ENCODE measurements around the gene ITGAX.

The ITGAX gene

GRCh38 chr16:31365131-31365865 is 10.3 kb downstream of the ITGAX start:
- no peaks in the 10 kb centered on the region for H3K36me3 ChIP-seq (ENCODE audit: insufficient read depth, low read length)
- no peak for DNase-seq (ENCODE audit: low read depth, low spot score)
- TF ChIP-seq EZH2 (IDR thresholded peaks at IDR 0.05) (no peak), POLR2AphosphoS5 (IDR thresholded peaks at IDR 0.05; ENCODE audit: borderline replicate concordance, low read depth, low read length) (no peak), FOXP2 (optimal IDR thresholded peaks at IDR 0.05; ENCODE audit: control extremely low read depth, extremely low read length, insufficient read depth) (no peak)
- no peak overlapping the region for H3K9ac ChIP-seq (ENCODE audit: insufficient read length)
- H3K27ac ChIP-seq = no peak overlapping the region
- no peak overlapping the region for H3K4me3 ChIP-seq
- H3K9me3 ChIP-seq (ENCODE audit: low read depth, low read length) = no peaks in the 10 kb centered on the region

DNA sequence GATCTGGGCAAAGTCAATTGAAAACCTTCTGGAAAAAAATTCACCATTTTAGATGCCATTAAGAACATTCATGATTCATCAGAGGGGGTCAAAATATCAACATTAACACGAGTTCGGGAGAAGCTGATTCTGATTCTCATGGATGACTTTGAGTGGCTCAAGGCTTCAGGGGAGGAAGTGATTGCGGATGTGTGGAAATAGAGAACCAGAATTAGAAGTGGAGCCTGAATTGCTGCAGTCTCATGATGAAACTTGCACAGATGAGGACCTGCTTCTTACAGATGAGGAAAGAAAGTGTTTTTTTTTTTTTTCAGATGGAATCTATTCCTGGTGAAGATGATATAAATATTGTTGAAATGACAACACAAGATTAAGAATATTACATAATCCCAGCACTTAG is 12.9 kb downstream of the ITGAX start:
- no peak for TF ChIP-seq POLR2AphosphoS5 (IDR thresholded peaks at IDR 0.05; ENCODE audit: borderline replicate concordance, low read depth, low read length)
- TF ChIP-seq FOXP2 (optimal IDR thresholded peaks at IDR 0.05; ENCODE audit: control extremely low read depth, extremely low read length, insufficient read depth) = no peak
- no peak for TF ChIP-seq EZH2 (IDR thresholded peaks at IDR 0.05)
- H3K36me3 ChIP-seq (ENCODE audit: insufficient read depth, low read length) = no peaks in the 10 kb centered on the region
- DNase-seq (ENCODE audit: low read depth, low spot score) = no peak
- no peaks in the 10 kb centered on the region for H3K9me3 ChIP-seq (ENCODE audit: low read depth, low read length)
- no peak overlapping the region for H3K27ac ChIP-seq
- H3K9ac ChIP-seq (ENCODE audit: insufficient read length) = no peak overlapping the region
- H3K4me3 ChIP-seq = no peak overlapping the region

GRCh38 chr16:31371008-31371407 is 16.0 kb downstream of the ITGAX start:
- H3K27ac ChIP-seq = no peak overlapping the region
- no peaks in the 10 kb centered on the region for H3K9me3 ChIP-seq (ENCODE audit: low read depth, low read length)
- H3K36me3 ChIP-seq (ENCODE audit: insufficient read depth, low read length) = no peaks in the 10 kb centered on the region
- H3K4me3 ChIP-seq = no peak overlapping the region
- no peak overlapping the region for H3K9ac ChIP-seq (ENCODE audit: insufficient read length)
- TF ChIP-seq EZH2 (IDR thresholded peaks at IDR 0.05) (no peak), FOXP2 (optimal IDR thresholded peaks at IDR 0.05; ENCODE audit: control extremely low read depth, extremely low read length, insufficient read depth) (no peak), POLR2AphosphoS5 (IDR thresholded peaks at IDR 0.05; ENCODE audit: borderline replicate concordance, low read depth, low read length) (no peak)
- no peak for DNase-seq (ENCODE audit: low read depth, low spot score)

DNA sequence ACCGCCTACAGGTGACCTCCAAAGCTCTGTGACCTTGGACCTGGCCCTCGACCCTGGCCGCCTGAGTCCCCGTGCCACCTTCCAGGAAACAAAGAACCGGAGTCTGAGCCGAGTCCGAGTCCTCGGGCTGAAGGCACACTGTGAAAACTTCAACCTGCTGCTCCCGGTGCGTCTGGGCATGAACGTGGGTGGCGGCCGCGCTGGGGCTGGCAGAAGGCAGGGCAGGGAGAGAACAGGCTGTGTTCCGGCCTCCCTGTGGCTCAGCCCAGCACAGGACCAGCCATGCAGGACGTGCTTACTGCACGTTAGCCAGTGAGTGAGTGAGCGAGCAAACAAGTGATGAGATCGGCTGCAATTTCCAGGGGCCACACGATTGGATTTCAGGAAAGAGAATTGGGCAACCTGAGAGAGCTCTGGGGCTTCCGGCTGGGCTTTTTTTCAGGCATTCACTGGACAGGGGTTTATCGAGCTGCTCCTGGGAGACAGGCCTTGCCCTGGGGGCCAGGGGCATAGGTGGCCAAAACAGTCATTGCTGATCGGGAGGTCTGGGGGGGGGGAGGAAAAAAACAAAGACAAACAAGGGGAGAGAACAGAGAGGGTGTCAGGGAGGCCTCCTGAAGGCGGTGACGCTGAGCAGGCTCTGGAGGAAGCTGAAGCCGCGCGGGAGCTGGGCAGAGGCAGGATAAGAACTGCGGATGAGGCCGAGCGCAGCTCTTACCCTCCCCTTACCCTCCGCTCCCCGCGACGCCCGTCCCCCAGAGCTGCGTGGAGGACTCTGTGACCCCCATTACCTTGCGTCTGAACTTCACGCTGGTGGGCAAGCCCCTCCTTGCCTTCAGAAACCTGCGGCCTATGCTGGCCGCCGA is 16.9 kb downstream of the ITGAX start:
- H3K9ac ChIP-seq (ENCODE audit: insufficient read length) = no peak overlapping the region
- no peak for TF ChIP-seq POLR2AphosphoS5 (IDR thresholded peaks at IDR 0.05; ENCODE audit: borderline replicate concordance, low read depth, low read length)
- no peaks in the 10 kb centered on the region for H3K9me3 ChIP-seq (ENCODE audit: low read depth, low read length)
- H3K36me3 ChIP-seq (ENCODE audit: insufficient read depth, low read length) = no peaks in the 10 kb centered on the region
- no peak overlapping the region for H3K27ac ChIP-seq
- H3K4me3 ChIP-seq = no peak overlapping the region
- no peak for DNase-seq (ENCODE audit: low read depth, low spot score)

GRCh38 chr16:31373235-31373634 is 18.3 kb downstream of the ITGAX start:
- no peak overlapping the region for H3K27ac ChIP-seq
- no peaks in the 10 kb centered on the region for H3K9me3 ChIP-seq (ENCODE audit: low read depth, low read length)
- H3K9ac ChIP-seq (ENCODE audit: insufficient read length) = no peak overlapping the region
- H3K4me3 ChIP-seq = no peak overlapping the region
- H3K36me3 ChIP-seq (ENCODE audit: insufficient read depth, low read length) = no peaks in the 10 kb centered on the region
- no peak for DNase-seq (ENCODE audit: low read depth, low spot score)
- TF ChIP-seq EZH2 (IDR thresholded peaks at IDR 0.05) (no peak), POLR2AphosphoS5 (IDR thresholded peaks at IDR 0.05; ENCODE audit: borderline replicate concordance, low read depth, low read length) (no peak)

- Histone ChIP-seq H3K27ac (no peak overlapping the region), H3K9me3 (ENCODE audit: low read depth, low read length) (no peaks in the 10 kb centered on the region), H3K9ac (ENCODE audit: insufficient read length) (no peak overlapping the region), H3K36me3 (ENCODE audit: insufficient read depth, low read length) (no peaks in the 10 kb centered on the region), H3K4me3 (no peak overlapping the region)
- DNase-seq (ENCODE audit: low read depth, low spot score) = no peak
- TF ChIP-seq POLR2AphosphoS5 (IDR thresholded peaks at IDR 0.05; ENCODE audit: borderline replicate concordance, low read depth, low read length) (no peak), EZH2 (IDR thresholded peaks at IDR 0.05) (no peak), FOXP2 (optimal IDR thresholded peaks at IDR 0.05; ENCODE audit: control extremely low read depth, extremely low read length, insufficient read depth) (no peak)
Measured at GRCh38 chr16:31375231-31375630, 20.3 kb downstream of the ITGAX start.

GRCh38 chr16:31376705-31377104 is 21.7 kb downstream of the ITGAX start:
- no peak overlapping the region for H3K9ac ChIP-seq (ENCODE audit: insufficient read length)
- H3K27ac ChIP-seq = no peak overlapping the region
- no peak for TF ChIP-seq FOXP2 (optimal IDR thresholded peaks at IDR 0.05; ENCODE audit: control extremely low read depth, extremely low read length, insufficient read depth)
- no peak for TF ChIP-seq POLR2AphosphoS5 (IDR thresholded peaks at IDR 0.05; ENCODE audit: borderline replicate concordance, low read depth, low read length)
- TF ChIP-seq EZH2 (IDR thresholded peaks at IDR 0.05) = no peak
- DNase-seq (ENCODE audit: low read depth, low spot score) = no peak
- H3K4me3 ChIP-seq = no peak overlapping the region
- H3K9me3 ChIP-seq (ENCODE audit: low read depth, low read length) = no peaks in the 10 kb centered on the region
- H3K36me3 ChIP-seq (ENCODE audit: insufficient read depth, low read length) = no peaks in the 10 kb centered on the region

- no peak overlapping the region for H3K4me3 ChIP-seq
- H3K27ac ChIP-seq = no peak overlapping the region
- H3K9me3 ChIP-seq (ENCODE audit: low read depth, low read length) = no peaks in the 10 kb centered on the region
- H3K9ac ChIP-seq (ENCODE audit: insufficient read length) = no peak overlapping the region
- DNase-seq (ENCODE audit: low read depth, low spot score) = no peak
- H3K36me3 ChIP-seq (ENCODE audit: insufficient read depth, low read length) = no peaks in the 10 kb centered on the region
- TF ChIP-seq POLR2AphosphoS5 (IDR thresholded peaks at IDR 0.05; ENCODE audit: borderline replicate concordance, low read depth, low read length) (no peak), EZH2 (IDR thresholded peaks at IDR 0.05) (no peak), FOXP2 (optimal IDR thresholded peaks at IDR 0.05; ENCODE audit: control extremely low read depth, extremely low read length, insufficient read depth) (no peak)
Measured at GRCh38 chr16:31377210-31377903, 22.4 kb downstream of the ITGAX start.

Data from SK-N-MC (cell line).